ENCODE data around the gene MARCHF3.
"Not testable (repeated sequence)": the region's sequence is repeated elsewhere in the genome, so short reads cannot be mapped to it uniquely, and the experiment has no call there.

MARCHF3 gene

DNA sequence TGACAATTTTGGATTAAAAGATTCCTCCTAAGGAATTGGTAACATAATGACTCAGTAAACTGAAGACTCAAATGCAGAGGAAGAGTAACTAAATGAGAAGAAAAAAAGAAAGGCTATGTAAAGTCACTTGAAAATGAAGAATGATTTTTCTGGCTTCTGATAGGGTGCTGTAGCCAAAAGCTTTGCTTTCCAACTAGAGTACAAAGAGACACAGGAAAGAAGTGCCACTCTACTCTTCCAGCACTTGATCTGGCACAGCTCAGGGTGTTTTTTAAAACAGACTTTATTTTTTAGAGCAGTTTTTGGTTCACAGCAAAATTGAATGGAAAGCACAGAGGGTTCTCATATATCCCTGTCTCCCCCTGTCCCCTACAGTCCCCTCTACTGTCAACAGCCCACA lies 130.9 kb downstream of the MARCHF3 start:
- H3K4me3 Mint-ChIP-seq: no peak overlapping the region
- peaks cover 7% of the 10 kb centered on the region for H3K9me3 Mint-ChIP-seq
- no peaks in the 10 kb centered on the region for H3K27me3 Mint-ChIP-seq (ENCODE audit: low read depth)
- H3K27ac Mint-ChIP-seq: no peak overlapping the region
- no peaks in the 10 kb centered on the region for H3K4me1 Mint-ChIP-seq (ENCODE audit: low read depth)
- H3K36me3 Mint-ChIP-seq (ENCODE audit: low read depth): peaks cover 6% of the 10 kb centered on the region

DNA sequence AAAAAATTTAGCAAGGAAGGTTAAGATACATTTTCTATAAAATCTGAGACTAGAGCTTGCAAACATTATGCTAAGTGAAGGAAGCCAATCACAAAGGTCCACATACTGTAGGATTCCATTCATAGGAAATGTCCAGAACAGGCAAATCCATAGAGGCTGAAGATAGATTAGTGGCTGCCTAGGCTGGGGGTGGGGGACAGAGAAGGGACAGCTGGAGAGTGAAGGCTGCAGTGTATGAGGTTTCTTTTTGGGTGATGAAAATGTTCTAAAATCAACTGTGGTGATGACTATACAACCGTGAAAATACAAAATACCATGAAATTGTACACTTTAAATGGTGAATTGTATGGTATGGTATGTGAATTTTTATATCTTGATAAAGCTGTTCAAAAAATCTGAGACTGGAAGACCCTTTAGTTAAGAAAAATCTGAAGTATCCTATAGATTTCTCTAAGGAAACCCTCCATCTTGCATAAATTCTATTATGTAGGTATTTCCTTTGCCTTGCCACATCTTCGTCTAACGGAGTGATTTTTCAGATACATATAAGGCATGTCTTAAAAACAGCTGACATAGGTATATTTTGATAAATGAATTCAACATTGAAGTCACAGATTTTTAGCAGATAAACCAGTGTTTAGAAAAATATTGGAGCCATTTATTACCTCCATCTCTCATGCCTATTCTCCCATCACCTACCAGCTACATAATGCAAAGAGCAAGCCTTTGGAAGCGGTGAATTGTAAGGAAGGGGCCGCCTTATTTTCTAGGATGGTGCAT lies 132.3 kb downstream of the MARCHF3 start:
- Mint-ChIP-seq H3K4me3 (no peak overlapping the region), H3K27ac (no peak overlapping the region), H3K27me3 (ENCODE audit: low read depth) (no peaks in the 10 kb centered on the region), H3K9me3 (peaks cover 8% of the 10 kb centered on the region), H3K36me3 (ENCODE audit: low read depth) (peaks cover 6% of the 10 kb centered on the region), H3K4me1 (ENCODE audit: low read depth) (no peaks in the 10 kb centered on the region)

GRCh38 chr5:126896170-126896702 lies 134.1 kb downstream of the MARCHF3 start:
- Mint-ChIP-seq H3K27ac (no peak overlapping the region), H3K27me3 (ENCODE audit: low read depth) (no peaks in the 10 kb centered on the region), H3K4me1 (ENCODE audit: low read depth) (no peaks in the 10 kb centered on the region), H3K9me3 (peaks cover 8% of the 10 kb centered on the region), H3K36me3 (ENCODE audit: low read depth) (peaks cover 3% of the 10 kb centered on the region), H3K4me3 (no peak overlapping the region)

DNA sequence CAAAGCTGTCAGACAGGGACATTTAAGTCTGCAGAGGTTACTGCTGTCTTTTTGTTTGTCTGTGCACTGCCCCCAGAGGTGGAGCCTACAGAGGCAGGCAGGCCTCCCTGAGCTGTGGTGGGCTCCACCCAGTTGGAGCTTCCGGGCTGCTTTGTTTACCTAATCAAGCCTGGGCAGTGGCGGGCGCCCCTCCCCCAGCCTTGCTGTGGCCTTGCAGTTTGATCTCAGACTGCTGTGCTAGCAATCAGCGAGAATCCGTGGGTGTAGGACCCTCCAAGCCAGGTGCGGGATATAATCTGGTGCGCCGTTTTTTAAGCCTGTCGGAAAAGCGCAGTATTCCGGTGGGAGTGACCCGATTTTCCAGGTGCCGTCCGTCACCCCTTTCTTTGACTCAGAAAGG lies 134.6 kb downstream of the MARCHF3 start:
- not testable (repeated sequence) for H3K4me3 Mint-ChIP-seq; H3K36me3 Mint-ChIP-seq (ENCODE audit: low read depth); H3K4me1 Mint-ChIP-seq (ENCODE audit: low read depth); H3K27ac Mint-ChIP-seq; H3K27me3 Mint-ChIP-seq (ENCODE audit: low read depth); H3K9me3 Mint-ChIP-seq

- H3K9me3 Mint-ChIP-seq; H3K27ac Mint-ChIP-seq; H3K36me3 Mint-ChIP-seq (ENCODE audit: low read depth); H3K4me1 Mint-ChIP-seq (ENCODE audit: low read depth); H3K4me3 Mint-ChIP-seq; H3K27me3 Mint-ChIP-seq (ENCODE audit: low read depth): not testable (repeated sequence)
These were observed 139.9 kb downstream of the MARCHF3 start for GRCh38 chr5:126890414-126890813.

- H3K27me3 Mint-ChIP-seq (ENCODE audit: low read depth): no peaks in the 10 kb centered on the region
- no peaks in the 10 kb centered on the region for H3K36me3 Mint-ChIP-seq (ENCODE audit: low read depth)
- H3K9me3 Mint-ChIP-seq: no peaks in the 10 kb centered on the region
- no peak overlapping the region for H3K27ac Mint-ChIP-seq
- H3K4me1 Mint-ChIP-seq (ENCODE audit: low read depth): no peaks in the 10 kb centered on the region
- H3K4me3 Mint-ChIP-seq: no peak overlapping the region
These were observed 142.2 kb downstream of the MARCHF3 start for GRCh38 chr5:126888175-126888574.

GRCh38 chr5:126884269-126884819 lies 146.0 kb downstream of the MARCHF3 start:
- Mint-ChIP-seq H3K27me3 (ENCODE audit: low read depth) (no peaks in the 10 kb centered on the region), H3K36me3 (ENCODE audit: low read depth) (no peaks in the 10 kb centered on the region), H3K4me1 (ENCODE audit: low read depth) (no peaks in the 10 kb centered on the region), H3K9me3 (no peaks in the 10 kb centered on the region), H3K27ac (no peak overlapping the region), H3K4me3 (no peak overlapping the region)

DNA sequence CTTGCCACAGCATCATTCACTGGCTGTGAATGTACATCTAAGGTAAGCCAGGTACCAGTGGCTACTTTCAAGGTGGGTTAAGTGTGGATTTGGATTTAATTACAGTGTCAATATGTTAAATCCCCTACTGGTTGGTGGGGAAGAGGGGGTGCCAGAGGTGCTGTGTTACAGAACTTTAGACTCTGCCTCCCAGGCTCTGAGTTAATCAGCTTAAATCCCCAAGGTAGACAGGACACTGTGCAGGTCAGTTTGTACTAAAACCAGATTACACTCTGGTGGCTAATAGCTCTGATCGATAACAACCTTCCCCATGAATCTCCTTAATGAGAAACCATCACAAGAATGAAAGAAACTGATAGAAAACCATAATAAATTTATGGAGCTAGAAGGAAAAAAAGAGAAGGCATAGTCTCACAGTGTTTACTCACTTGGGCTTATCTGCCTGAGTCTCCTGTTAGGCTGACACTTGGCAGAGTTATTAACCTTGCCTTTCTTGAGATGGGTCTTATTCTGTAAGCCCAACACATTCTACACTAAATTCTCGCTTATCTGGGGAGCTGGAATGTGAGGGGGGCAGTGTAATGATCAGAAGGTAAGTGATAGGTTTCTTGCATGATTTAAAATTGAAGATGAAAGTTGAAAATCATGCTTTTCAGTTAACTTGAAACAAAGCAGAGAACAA lies 146.7 kb downstream of the MARCHF3 start:
- Mint-ChIP-seq H3K27me3 (ENCODE audit: low read depth) (no peaks in the 10 kb centered on the region), H3K27ac (no peak overlapping the region), H3K4me1 (ENCODE audit: low read depth) (no peaks in the 10 kb centered on the region), H3K9me3 (no peaks in the 10 kb centered on the region), H3K36me3 (ENCODE audit: low read depth) (no peaks in the 10 kb centered on the region), H3K4me3 (no peak overlapping the region)

GRCh38 chr5:126881821-126882600 lies 148.3 kb downstream of the MARCHF3 start:
- no peaks in the 10 kb centered on the region for H3K27me3 Mint-ChIP-seq (ENCODE audit: low read depth)
- no peak overlapping the region for H3K27ac Mint-ChIP-seq
- H3K9me3 Mint-ChIP-seq: no peaks in the 10 kb centered on the region
- H3K36me3 Mint-ChIP-seq (ENCODE audit: low read depth): no peaks in the 10 kb centered on the region
- H3K4me1 Mint-ChIP-seq (ENCODE audit: low read depth): no peaks in the 10 kb centered on the region
- no peak overlapping the region for H3K4me3 Mint-ChIP-seq

DNA sequence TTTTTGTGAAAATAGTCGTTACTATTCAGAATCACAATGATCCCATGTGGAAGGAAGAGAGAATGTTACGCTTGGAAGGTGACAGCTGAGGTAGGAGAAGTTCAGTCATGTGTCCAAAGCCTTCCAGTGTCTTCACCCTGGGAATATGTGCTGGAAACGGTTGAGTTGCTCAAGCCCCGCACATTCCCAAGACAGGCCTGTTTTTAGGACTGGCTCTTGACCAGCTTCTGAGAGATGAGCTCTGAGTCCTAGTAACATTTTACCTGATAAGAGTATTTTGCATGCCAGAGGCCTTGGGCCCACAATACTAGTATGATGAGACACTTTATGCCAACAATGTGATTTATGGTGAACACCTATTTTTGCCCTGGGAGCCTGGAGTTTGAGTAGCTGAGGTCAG lies 151.7 kb downstream of the MARCHF3 start:
- no peak overlapping the region for H3K27ac Mint-ChIP-seq
- H3K4me3 Mint-ChIP-seq: no peak overlapping the region

DNA sequence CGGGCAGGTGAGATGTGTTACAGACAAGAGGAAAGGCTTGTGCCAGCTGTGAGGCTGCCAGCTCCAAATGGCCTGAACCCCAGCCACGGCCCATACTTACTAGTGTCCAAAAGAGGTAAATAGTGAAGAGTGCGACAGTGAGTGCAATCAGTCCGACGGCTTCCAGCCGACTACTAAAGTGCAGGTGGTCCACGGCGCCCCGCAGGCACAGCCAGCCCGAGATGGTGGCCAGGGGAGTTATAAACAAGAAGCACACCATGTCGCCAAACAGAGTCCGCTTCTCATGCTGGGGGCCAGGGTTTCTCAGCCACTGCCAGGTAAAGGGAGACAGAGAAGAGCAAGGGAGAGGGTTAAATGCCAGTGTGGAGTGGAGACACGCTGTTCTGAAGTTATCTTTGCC lies 152.3 kb downstream of the MARCHF3 start:
- H3K27ac Mint-ChIP-seq: no peak overlapping the region
- no peaks in the 10 kb centered on the region for H3K36me3 Mint-ChIP-seq (ENCODE audit: low read depth)
- no peaks in the 10 kb centered on the region for H3K4me1 Mint-ChIP-seq (ENCODE audit: low read depth)
- no peaks in the 10 kb centered on the region for H3K27me3 Mint-ChIP-seq (ENCODE audit: low read depth)
- no peaks in the 10 kb centered on the region for H3K9me3 Mint-ChIP-seq
- no peak overlapping the region for H3K4me3 Mint-ChIP-seq

More for the DNA sequence above, 151.7 kb downstream of the MARCHF3 start:
- no peaks in the 10 kb centered on the region for H3K27me3 Mint-ChIP-seq (ENCODE audit: low read depth)
- H3K9me3 Mint-ChIP-seq: no peaks in the 10 kb centered on the region
- no peaks in the 10 kb centered on the region for H3K4me1 Mint-ChIP-seq (ENCODE audit: low read depth)
- no peaks in the 10 kb centered on the region for H3K36me3 Mint-ChIP-seq (ENCODE audit: low read depth)

- Mint-ChIP-seq H3K4me3 (no peak overlapping the region), H3K27me3 (ENCODE audit: low read depth) (no peaks in the 10 kb centered on the region), H3K9me3 (no peaks in the 10 kb centered on the region), H3K27ac (no peak overlapping the region), H3K4me1 (ENCODE audit: low read depth) (no peaks in the 10 kb centered on the region), H3K36me3 (ENCODE audit: low read depth) (no peaks in the 10 kb centered on the region)
These were observed 152.8 kb downstream of the MARCHF3 start for GRCh38 chr5:126877602-126878001.

DNA sequence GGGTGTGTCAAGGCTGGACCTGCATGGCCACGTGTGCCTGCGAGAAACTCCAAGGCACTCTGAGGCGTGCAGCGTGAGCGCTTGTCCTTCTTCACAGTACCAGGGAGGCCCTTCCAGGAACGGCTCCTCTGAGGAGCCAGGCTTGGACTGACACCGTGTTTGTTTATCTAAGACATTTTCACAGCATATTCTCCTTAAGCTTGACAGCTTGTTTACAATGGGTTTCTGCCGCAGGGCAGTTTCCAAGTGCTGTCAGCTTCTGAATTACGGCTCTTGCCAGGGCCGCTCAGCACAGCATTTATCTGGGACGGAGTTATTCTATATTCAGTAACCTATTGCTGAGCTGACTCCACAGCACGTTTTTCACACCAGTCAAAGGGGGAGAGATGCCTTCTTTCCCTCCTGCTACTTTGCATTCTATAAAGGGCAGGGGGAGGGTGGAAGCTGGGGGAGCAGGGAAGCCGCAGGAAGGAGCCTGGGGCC lies 155.0 kb downstream of the MARCHF3 start:
- no peaks in the 10 kb centered on the region for H3K4me1 Mint-ChIP-seq (ENCODE audit: low read depth)
- no peaks in the 10 kb centered on the region for H3K27me3 Mint-ChIP-seq (ENCODE audit: low read depth)
- no peaks in the 10 kb centered on the region for H3K36me3 Mint-ChIP-seq (ENCODE audit: low read depth)
- H3K4me3 Mint-ChIP-seq: no peak overlapping the region
- H3K9me3 Mint-ChIP-seq: no peaks in the 10 kb centered on the region
- no peak overlapping the region for H3K27ac Mint-ChIP-seq

GRCh38 chr5:126872561-126873354 lies 157.6 kb downstream of the MARCHF3 start:
- Mint-ChIP-seq H3K4me3 (no peak overlapping the region), H3K36me3 (ENCODE audit: low read depth) (peaks cover 3% of the 10 kb centered on the region), H3K27me3 (ENCODE audit: low read depth) (no peaks in the 10 kb centered on the region), H3K27ac (no peak overlapping the region), H3K9me3 (no peaks in the 10 kb centered on the region), H3K4me1 (ENCODE audit: low read depth) (peaks cover 7% of the 10 kb centered on the region)
